CMK (cell line): ENCODE results near the gene RARS1.
"Not testable (repeated sequence)": the region's sequence is repeated elsewhere in the genome, so short reads cannot be mapped to it uniquely, and the experiment has no call there.

Experiments
- DNase-seq: peaks from one replicate; pipeline ENCODE4 v3.0.0-alpha.2; 2010; ENCODE audit warnings: low read depth

Gene RARS1

GRCh38 chr5:168481330-168481788 is 4.9 kb upstream of the RARS1 start:
- no peak for DNase-seq

GRCh38 chr5:168482361-168482760 is 3.9 kb upstream of the RARS1 start:
- DNase-seq, result no peak

GRCh38 chr5:168489059-168489458 is 2.8 kb downstream of the RARS1 start:
- DNase-seq, result no peak

- no peak for DNase-seq
These were observed 7.8 kb downstream of the RARS1 start for GRCh38 chr5:168494057-168494555.

DNA sequence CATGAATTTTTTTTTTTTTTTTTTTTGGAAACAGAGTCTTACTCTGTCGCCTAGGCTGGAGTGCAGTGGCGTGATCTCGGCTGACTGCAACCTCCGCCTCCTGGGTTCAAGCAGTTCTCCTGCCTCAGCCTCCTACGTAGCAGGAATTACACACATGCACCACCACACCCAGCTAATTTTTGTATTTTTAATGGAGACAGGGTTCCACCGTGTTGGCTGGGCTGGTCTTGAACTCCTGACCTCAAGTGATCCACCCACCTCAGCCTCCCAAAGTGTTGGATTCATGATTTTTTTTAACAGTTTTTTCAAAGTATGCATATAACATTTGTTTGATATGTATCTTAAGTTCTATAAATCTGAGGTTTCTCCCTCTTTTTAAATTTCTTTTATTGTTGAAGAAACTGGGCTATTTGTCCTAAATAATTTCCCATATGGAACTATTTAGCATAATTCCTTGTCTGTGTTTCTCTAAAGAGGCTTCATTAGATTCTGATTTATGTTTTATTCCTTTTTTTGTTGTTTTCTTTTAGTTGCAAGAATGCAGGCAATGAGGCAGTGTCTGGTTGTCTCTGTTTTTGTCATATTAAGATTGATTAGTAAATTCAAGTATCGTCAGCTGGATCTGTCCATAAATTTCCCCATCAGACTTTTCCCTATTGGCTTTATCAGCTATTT is 16.4 kb downstream of the RARS1 start:
- DNase-seq, result no peak

DNA sequence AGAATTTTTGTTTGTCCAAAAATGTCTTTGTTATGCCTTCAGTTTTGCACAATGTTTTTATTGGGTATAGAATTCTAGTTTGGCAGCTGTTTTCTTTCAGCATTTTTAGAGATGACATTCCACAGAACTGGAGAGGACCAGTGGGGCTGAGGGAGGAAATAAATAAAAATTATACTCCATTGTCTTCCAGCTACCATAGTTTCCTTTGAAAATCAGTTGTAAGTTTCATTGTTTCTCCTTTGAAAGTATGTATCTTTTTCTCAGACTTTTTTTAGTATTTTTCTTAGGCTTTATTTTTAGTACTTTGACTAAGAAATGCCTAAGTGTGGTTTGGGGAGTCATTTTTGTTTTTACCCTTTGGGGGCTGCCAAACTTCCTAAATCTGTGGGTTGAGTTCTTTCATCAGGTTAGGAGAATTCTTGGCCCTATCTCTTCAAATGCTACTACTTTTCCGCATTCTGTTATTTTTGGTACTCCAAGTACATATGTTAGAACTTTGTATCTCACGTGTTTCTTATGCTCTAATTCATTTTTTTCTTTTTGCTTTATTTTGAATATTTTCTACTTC is 27.7 kb downstream of the RARS1 start:
- no peak for DNase-seq

DNA sequence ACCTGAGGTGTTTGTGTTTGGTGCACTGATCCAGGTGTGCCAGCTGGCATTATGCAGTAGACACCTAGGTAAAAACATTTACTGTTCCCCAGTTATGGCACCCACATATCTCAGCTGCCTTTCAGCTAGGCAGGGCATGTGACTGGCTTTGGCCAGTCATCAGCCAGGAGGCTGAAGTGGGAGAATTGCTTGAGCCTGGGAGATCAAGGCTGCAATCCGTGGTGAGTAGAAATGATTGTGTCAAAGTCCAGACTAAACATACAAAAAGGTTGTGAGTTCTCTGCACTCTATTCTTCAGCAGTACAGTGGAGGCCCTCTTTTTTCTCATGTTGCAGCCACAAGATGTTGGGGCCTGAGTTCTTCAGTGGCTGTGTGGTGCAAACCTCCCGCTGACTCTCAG is 39.6 kb downstream of the RARS1 start:
- no peak for DNase-seq

DNA sequence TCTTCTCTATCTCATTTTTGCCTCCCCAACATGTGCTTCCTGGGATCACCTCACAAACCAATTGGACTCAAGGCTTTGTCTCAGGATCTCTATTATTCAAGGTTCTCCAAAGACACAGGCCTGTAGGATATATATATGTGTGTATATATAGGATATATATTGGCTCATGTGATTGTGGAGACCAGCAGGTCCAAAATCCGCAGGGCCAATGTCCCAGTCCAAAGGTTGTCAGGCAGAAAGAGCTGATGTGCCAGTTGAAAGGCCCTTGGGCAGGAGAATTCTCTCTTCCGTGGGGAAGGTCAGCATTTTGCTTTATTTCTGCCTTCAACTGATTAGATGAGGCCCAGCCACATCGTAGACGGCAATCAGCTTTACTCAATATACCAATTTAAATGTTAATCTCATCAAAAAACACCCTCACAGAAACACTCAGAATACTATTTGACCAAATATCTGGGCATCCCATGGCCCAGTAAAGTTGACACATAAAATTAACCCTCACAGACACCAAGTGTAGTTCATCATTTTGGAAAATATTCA is 41.6 kb downstream of the RARS1 start:
- no peak for DNase-seq

- no peak for DNase-seq
These were observed 42.5 kb downstream of the RARS1 start, which contains the start of gene FBLL1 for GRCh38 chr5:168528521-168529373. TSS of gene FBLL1 (plus strand) at chr5:168529305. CDS start at chr5:168529505, 200 bp downstream.

DNA sequence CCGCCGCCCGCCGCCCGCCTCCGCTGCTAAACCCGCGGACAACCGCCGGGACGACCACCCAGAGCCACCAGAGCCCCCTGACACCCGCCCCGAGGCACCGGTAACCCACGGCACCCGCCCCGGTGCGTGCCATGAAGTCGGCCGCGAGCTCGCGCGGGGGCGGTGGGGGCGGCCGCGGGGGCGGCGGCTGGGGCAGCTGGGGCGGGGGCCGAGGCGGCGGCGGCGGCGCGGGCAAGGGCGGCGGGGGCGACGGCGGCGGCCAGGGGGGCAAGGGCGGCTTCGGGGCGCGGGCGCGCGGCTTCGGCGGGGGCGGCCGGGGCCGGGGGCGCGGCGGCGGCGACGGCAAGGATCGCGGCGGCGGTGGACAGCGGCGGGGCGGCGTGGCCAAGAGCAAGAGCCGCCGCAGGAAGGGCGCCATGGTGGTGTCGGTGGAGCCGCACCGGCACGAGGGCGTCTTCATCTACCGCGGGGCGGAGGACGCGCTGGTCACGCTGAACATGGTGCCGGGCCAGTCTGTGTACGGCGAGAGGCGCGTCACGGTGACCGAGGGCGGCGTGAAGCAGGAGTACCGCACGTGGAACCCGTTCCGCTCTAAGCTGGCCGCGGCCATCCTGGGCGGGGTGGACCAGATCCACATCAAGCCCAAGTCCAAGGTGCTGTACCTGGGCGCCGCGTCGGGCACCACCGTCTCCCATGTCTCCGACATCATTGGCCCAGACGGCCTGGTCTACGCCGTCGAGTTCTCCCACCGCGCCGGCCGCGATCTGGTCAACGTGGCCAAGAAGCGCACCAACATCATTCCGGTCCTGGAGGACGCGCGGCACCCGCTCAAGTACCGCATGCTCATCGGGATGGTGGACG is 43.3 kb downstream of the RARS1 start:
- DNase-seq, result no peak

GRCh38 chr5:168530621-168531150 is 44.4 kb downstream of the RARS1 start:
- DNase-seq, result no peak

DNA sequence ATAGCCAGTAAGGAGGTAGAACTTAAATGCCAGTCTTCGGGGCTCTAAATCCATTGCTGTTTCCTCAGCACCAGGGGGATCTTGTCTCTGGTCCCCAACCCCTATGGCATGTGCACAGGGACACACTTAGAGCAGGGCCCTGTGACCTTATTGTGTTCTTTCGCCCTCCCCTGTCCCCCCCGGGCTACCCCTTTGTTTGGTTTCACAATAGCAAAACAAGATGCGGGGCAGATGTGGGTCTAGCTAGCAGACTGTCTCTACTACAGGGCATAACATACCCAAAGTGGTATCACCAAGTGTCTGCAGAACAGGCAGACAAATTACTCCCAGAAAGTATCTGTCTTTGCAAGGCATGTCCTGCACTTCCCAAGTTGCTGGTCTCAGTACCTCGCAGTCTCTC is 44.9 kb downstream of the RARS1 start:
- DNase-seq, result no peak

- no peak for DNase-seq
These were observed 46.0 kb downstream of the RARS1 start for GRCh38 chr5:168531987-168532864.

DNA sequence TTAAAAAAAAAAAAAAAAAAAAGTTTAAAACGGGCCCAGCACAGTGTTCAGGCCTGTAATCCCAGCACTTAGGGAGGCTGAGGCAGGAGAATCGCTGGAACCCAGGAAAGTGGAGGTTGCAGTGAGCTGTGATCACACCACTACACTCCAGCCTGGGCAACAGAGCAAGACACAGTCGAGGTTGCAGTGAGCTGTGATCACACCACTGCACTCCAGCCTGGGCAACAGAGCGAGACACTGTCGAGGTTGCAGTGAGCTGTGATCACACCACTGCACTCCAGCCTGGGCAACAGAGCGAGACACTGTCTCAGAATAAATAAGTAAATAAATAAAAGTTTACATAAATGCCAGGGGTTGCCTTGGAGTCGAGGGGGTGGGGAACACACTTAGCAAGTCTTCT is 48.1 kb downstream of the RARS1 start:
- DNase-seq, result not testable (repeated sequence)

DNA sequence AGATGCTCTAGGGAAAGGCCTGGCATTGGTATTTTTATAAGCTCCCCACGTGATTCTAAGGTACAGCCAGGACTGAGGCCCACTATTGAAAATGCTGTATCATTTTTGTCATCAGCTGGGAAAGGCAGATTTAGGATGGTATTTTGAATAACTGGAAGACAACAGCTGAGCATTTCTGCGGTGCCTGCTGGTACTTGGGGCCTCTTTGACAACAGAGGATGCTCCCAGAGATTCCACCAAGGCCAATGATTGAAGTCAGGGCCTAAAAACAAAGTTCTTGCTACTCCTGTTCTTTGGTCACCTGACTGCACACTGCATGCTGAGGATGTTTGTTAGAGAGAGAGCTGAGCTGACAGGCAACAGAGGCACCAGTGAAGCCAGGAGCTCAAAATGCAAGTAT is 50.9 kb downstream of the RARS1 start:
- no peak for DNase-seq

GRCh38 chr5:168549554-168549953 is 63.3 kb downstream of the RARS1 start:
- no peak for DNase-seq

DNA sequence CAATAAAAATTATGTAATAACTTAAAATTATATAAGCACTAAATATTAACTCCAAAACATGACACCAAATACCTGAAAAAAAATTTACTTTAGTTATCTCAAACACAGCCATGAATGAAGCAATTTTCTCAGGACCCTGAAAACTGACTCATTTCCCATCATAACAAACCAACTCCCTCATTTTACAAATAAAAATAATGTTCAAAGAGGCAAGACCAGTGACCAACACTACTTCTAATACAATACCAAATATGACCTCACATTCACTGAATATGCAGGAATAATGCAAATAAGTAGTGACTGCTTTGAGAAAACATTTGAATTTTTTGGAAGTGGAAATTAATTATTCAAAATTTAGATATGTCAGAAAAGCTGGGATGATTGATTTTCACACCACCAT is 64.4 kb downstream of the RARS1 start:
- no peak for DNase-seq

- no peak for DNase-seq
These were observed 65.9 kb downstream of the RARS1 start for GRCh38 chr5:168552146-168552545.

- DNase-seq, result no peak
These were observed 67.3 kb downstream of the RARS1 start for GRCh38 chr5:168553377-168554130.

GRCh38 chr5:168557389-168557788 is 71.1 kb downstream of the RARS1 start:
- no peak for DNase-seq
